ENCODE measurements around the gene ALPL. TPM values are rescaled to one million over a fixed set of nuclear protein-coding genes. Genes with fewer than 3 reads are reported as not detected.

ALPL gene
- total RNA-seq, 1 donor from 2014 or later: 6.6 TPM

DNA sequence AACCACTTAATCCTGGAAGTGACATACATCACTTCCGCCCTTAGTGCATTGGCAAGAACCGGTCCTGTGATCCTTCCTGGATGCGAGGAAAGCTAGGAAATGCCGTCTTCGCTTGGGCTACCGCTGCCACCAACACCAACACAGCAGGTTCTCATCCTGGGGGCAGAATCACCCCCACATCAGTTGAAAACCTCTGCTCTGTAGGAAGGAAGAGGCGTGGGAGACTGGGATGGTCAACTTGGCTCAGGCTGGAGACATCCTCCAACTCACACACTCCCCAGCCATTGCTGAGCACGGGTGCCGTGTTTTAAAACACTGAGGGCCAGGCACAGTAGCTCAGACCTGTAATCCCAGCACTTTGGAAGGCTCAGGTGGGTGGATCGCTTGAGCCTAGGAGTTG is 74.9 kb downstream of the ALPL start:
- Histone ChIP-seq H3K9me3 (no peaks in the 10 kb centered on the region), H3K36me3 (no peaks in the 10 kb centered on the region), H3K27me3 (no peaks in the 10 kb centered on the region), H3K4me1 (peaks cover 15% of the 10 kb centered on the region), H3K4me3 (no peak overlapping the region), H3K27ac (no peak overlapping the region)
- DNase-seq (ENCODE audit: extremely low spot score in 2 of 2): no peak
- TF ChIP-seq, protein P1, sequence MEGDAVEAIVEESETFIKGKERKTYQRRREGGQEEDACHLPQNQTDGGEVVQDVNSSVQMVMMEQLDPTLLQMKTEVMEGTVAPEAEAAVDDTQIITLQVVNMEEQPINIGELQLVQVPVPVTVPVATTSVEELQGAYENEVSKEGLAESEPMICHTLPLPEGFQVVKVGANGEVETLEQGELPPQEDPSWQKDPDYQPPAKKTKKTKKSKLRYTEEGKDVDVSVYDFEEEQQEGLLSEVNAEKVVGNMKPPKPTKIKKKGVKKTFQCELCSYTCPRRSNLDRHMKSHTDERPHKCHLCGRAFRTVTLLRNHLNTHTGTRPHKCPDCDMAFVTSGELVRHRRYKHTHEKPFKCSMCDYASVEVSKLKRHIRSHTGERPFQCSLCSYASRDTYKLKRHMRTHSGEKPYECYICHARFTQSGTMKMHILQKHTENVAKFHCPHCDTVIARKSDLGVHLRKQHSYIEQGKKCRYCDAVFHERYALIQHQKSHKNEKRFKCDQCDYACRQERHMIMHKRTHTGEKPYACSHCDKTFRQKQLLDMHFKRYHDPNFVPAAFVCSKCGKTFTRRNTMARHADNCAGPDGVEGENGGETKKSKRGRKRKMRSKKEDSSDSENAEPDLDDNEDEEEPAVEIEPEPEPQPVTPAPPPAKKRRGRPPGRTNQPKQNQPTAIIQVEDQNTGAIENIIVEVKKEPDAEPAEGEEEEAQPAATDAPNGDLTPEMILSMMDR (IDR thresholded peaks at IDR 0.05): no peak
- TF ChIP-seq POLR2AphosphoS5 (IDR thresholded peaks at IDR 0.05; ENCODE audit: insufficient read depth in 1 of 2, low read depth in 1 of 2) (no peak), POLR2A (IDR thresholded peaks at IDR 0.05) (no peak)
- intact Hi-C loops (cut with DNase I): no loop called here

DNA sequence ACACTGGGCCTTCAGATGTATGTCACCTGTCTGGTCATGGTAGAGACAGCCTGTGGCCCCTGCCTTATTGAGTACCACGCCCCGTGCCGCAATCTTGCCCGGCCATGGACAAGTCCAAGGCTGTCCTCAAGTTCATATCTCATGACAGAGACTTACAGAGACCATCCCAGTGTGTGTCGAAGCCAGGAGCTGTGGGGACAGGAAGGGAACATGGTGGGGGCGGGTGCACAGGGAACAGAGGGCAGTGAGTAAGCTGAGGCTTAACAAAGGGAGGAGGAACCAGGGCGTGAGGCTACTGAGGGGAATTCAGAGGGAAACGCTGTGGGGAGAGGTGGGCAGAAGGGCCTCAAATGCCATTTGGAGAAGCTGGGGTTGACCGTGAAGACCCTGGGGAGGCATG is 75.8 kb downstream of the ALPL start:
- TF ChIP-seq, protein P1 (IDR thresholded peaks at IDR 0.05): no peak
- DNase-seq (ENCODE audit: extremely low spot score in 2 of 2): no peak
- intact Hi-C loops (cut with DNase I): no loop called here
- Histone ChIP-seq H3K27ac (no peak overlapping the region), H3K27me3 (no peaks in the 10 kb centered on the region), H3K36me3 (no peaks in the 10 kb centered on the region), H3K4me3 (no peak overlapping the region), H3K9me3 (no peaks in the 10 kb centered on the region), H3K4me1 (peaks cover 15% of the 10 kb centered on the region)

DNA sequence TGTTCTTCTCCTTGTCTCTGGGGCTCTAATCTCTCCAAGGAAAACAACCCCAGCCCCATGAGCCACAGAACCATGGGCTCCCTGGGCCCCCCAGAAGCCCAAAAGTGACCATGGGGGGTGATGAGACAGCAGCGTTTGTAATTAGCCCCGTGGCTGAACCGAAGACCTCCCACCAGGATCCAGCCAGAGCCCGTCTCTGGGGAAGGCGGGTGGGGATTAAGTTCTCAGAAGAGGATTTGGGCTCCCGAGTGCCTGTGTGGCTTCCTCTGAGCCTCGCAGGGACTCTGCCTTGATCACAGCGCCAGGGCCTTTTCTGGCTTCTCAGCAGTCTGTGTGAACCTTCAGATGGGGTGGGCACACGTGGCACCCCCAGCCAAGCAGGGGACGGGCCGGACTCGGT is 77.0 kb downstream of the ALPL start:
- Histone ChIP-seq H3K27me3 (no peaks in the 10 kb centered on the region), H3K4me3 (no peak overlapping the region), H3K36me3 (no peaks in the 10 kb centered on the region), H3K4me1 (peaks cover 15% of the 10 kb centered on the region), H3K9me3 (no peaks in the 10 kb centered on the region), H3K27ac (no peak overlapping the region)
- DNase-seq (ENCODE audit: extremely low spot score in 2 of 2): no peak
- TF ChIP-seq, protein P1 (IDR thresholded peaks at IDR 0.05): no peak
- TF ChIP-seq POLR2A (IDR thresholded peaks at IDR 0.05): no peak
- no peak for TF ChIP-seq POLR2AphosphoS5 (IDR thresholded peaks at IDR 0.05; ENCODE audit: insufficient read depth in 1 of 2, low read depth in 1 of 2)
- intact Hi-C loops (cut with DNase I): no loop called here

DNA sequence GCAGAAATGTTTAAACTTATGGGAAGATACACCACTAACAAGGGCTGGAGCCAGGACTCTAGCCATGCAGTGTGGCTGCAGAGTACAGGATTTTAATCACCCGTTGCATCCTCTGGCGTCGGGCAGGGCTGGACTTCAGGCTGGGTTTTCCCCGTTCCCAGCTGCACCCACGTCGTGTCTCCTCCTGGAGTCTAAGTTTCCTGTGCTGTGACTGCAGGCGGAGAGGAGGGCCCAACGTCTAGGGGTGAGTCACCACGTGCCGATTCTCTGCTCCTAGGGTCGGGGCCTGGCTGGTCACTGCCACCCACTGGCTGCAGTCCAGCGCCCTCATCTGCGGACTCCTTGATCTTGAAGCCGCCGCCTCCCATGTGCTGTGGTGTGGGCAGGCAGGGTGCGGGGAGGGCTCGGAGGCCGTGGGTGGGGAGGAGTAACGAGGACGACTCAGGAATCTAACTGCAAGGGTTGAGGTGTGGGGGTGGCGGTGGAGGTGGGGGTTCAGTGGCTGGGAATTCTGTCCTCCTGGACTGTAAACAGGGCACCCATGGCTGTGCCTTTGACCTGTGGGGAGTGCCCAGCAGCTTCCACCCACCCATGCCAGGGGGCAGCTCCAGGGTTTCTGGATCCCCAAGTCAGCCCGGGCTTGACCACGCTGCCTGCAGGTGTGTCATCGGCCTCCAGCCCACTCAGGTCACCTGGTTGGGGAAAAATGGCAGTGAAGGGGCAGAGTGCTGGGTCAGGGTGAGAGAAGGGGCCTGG is 77.8 kb downstream of the ALPL start:
- Histone ChIP-seq H3K4me1 (peaks cover 15% of the 10 kb centered on the region), H3K27ac (no peak overlapping the region), H3K9me3 (no peaks in the 10 kb centered on the region), H3K4me3 (no peak overlapping the region), H3K36me3 (no peaks in the 10 kb centered on the region), H3K27me3 (no peaks in the 10 kb centered on the region)
- intact Hi-C loops (cut with DNase I): no loop called here
- DNase-seq (ENCODE audit: extremely low spot score in 2 of 2): no peak
- peak in 1 of 2 donors; percentile 11 for TF ChIP-seq POLR2AphosphoS5 (IDR thresholded peaks at IDR 0.05; ENCODE audit: insufficient read depth in 1 of 2, low read depth in 1 of 2)
- TF ChIP-seq, protein P1 (IDR thresholded peaks at IDR 0.05): no peak

DNA sequence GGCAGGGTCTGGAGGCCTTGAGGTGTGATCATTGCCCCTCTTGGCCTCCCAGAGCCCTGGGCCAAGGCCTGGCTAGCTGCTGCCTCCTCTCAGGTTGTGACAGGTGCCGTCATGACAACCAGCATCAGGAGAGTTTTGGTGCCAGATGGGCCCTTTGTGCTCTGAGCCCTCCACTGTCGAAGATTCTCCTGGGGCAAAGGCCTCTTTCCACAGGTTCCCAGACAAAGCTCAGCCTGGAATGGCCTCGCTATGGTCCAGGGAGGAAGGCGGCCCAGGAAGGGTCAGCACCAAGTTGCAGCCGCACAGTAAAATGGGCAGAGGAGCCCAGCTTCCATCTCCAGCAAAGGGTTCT is 78.4 kb downstream of the ALPL start:
- H3K4me1 ChIP-seq: peaks cover 15% of the 10 kb centered on the region
- no peaks in the 10 kb centered on the region for H3K36me3 ChIP-seq
- TF ChIP-seq, protein P1 (IDR thresholded peaks at IDR 0.05): no peak
- no peak for TF ChIP-seq POLR2A (IDR thresholded peaks at IDR 0.05)
- no peak for TF ChIP-seq POLR2AphosphoS5 (IDR thresholded peaks at IDR 0.05; ENCODE audit: insufficient read depth in 1 of 2, low read depth in 1 of 2)
- H3K4me3 ChIP-seq: no peak overlapping the region
- DNase-seq (ENCODE audit: extremely low spot score in 2 of 2): no peak
- intact Hi-C loops (cut with DNase I): no loop called here
- no peak overlapping the region for H3K27ac ChIP-seq
- H3K9me3 ChIP-seq: no peaks in the 10 kb centered on the region
- H3K27me3 ChIP-seq: no peaks in the 10 kb centered on the region
